SK-N-SH treated with all-trans-retinoic acid at 6 μM for 48 hours (cell line): ENCODE data around the gene MAP2K6.
A peak's percentile ranks its signal among the peaks of the same experiment; 100 is the strongest.

ENCODE experiments used
- ATAC-seq: fragments of 200-7000 bp; cut with Tn5 transposase; 3 replicates; pipeline ENCODE4 v1.9.1; 2020; ENCODE audit warnings: mild to moderate bottlenecking, moderate library complexity
- ARNTL ChIP-seq: fragments of 450-650 bp; formaldehyde crosslinking; IDR thresholded peaks from 2 replicates; pipeline ENCODE4 v1.5.0; 2020; ENCODE audit warnings: low read depth, mild to moderate bottlenecking, moderate library complexity, borderline replicate concordance
- BACH2 ChIP-seq: fragments of 250-450 bp; sonication (Bioruptor Pico); IDR thresholded peaks from 2 replicates; pipeline ENCODE4 v1.9.0; 2021; ENCODE audit warnings: mild to moderate bottlenecking, borderline replicate concordance
- CSDC2 ChIP-seq: fragments of 250-450 bp; sonication (Bioruptor Pico); IDR thresholded peaks from 2 replicates; pipeline ENCODE4 v1.5.0; 2020; ENCODE audit warnings: mild to moderate bottlenecking, moderate library complexity
- ESRRG ChIP-seq: fragments of 250-450 bp; sonication (Bioruptor Pico); IDR thresholded peaks from 2 replicates; pipeline ENCODE4 v1.6.1; 2021; ENCODE audit warnings: mild to moderate bottlenecking
- GLIS3 ChIP-seq: fragments of 250-450 bp; sonication (Bioruptor Pico); IDR thresholded peaks from 2 replicates; pipeline ENCODE4 v1.5.0; 2020; ENCODE audit warnings: mild to moderate bottlenecking, moderate library complexity
- ISL1 ChIP-seq: fragments of 250-450 bp; sonication (Bioruptor Pico); IDR thresholded peaks from 2 replicates; pipeline ENCODE4 v2.1.2; 2022; ENCODE audit warnings: mild to moderate bottlenecking, moderate library complexity
- OSR1 ChIP-seq: fragments of 250-450 bp; sonication (Bioruptor Pico); IDR thresholded peaks from 2 replicates; pipeline ENCODE4 v1.8.0; 2022; ENCODE audit warnings: moderate library complexity, mild to moderate bottlenecking, inconsistent platforms
- PPARA ChIP-seq: fragments of 250-450 bp; sonication (Bioruptor Pico); IDR thresholded peaks from 2 replicates; pipeline ENCODE4 v1.5.0; 2020; ENCODE audit warnings: mild to moderate bottlenecking, borderline replicate concordance
- RARB ChIP-seq: fragments of 250-450 bp; sonication (Bioruptor Pico); IDR thresholded peaks from 2 replicates; pipeline ENCODE4 v1.8.0; 2021; ENCODE audit warnings: mild to moderate bottlenecking, moderate library complexity
- SNAI2 ChIP-seq: fragments of 250-450 bp; sonication (Bioruptor Pico); IDR thresholded peaks from 2 replicates; pipeline ENCODE4 v1.5.0; 2020; ENCODE audit warnings: mild to moderate bottlenecking, moderate library complexity
- TCF4 ChIP-seq: fragments of 250-450 bp; sonication (Bioruptor Pico); IDR thresholded peaks from 2 replicates; pipeline ENCODE4 v1.8.0; 2021; ENCODE audit warnings: mild to moderate bottlenecking, moderate library complexity, borderline replicate concordance
- TOX ChIP-seq: fragments of 250-450 bp; sonication (Bioruptor Pico); IDR thresholded peaks from 2 replicates; pipeline ENCODE4 v1.8.0; 2021; ENCODE audit warnings: mild to moderate bottlenecking, moderate library complexity, borderline replicate concordance
- ZC3H10 ChIP-seq: fragments of 250-450 bp; sonication (Bioruptor Pico); IDR thresholded peaks from 2 replicates; pipeline ENCODE4 v1.5.1; 2021; ENCODE audit warnings: mild to moderate bottlenecking, moderate library complexity
- ZFP3 ChIP-seq: fragments of 250-450 bp; sonication (Bioruptor Pico); IDR thresholded peaks from 2 replicates; pipeline ENCODE4 v1.5.0; 2020; ENCODE audit warnings: mild to moderate bottlenecking, moderate library complexity
- ZNF565 ChIP-seq: fragments of 450-650 bp; formaldehyde crosslinking; conservative IDR thresholded peaks from 2 replicates; pipeline ENCODE4 v1.5.0; 2020; ENCODE audit warnings: low read depth, mild to moderate bottlenecking, moderate library complexity
- ZNF70 ChIP-seq: fragments of 450-650 bp; formaldehyde crosslinking; IDR thresholded peaks from 2 replicates; pipeline ENCODE4 v1.5.0; 2020; ENCODE audit warnings: mild to moderate bottlenecking, moderate library complexity
- ZNF8 ChIP-seq: fragments of 450-650 bp; formaldehyde crosslinking; IDR thresholded peaks from 2 replicates; pipeline ENCODE4 v1.5.0; 2020; ENCODE audit warnings: mild to moderate bottlenecking, moderate library complexity
- TF ChIP-seq, protein P1 (sequence below): fragments of 250-450 bp; sonication (Bioruptor Pico); IDR thresholded peaks from 2 replicates; pipeline ENCODE4 v1.5.0; 2020; ENCODE audit warnings: mild to moderate bottlenecking, moderate library complexity
- TF ChIP-seq, protein P2 (sequence below): fragments of 250-450 bp; sonication (Bioruptor Pico); IDR thresholded peaks from 2 replicates; pipeline ENCODE4 v1.8.0; 2021; ENCODE audit warnings: low read depth, mild to moderate bottlenecking, moderate library complexity, borderline replicate concordance
- TF ChIP-seq, protein P3 (sequence below): fragments of 250-450 bp; sonication (Bioruptor Pico); IDR thresholded peaks from 2 replicates; pipeline ENCODE4 v1.5.1; 2020; ENCODE audit warnings: low read depth, mild to moderate bottlenecking, moderate library complexity

The MAP2K6 gene

DNA sequence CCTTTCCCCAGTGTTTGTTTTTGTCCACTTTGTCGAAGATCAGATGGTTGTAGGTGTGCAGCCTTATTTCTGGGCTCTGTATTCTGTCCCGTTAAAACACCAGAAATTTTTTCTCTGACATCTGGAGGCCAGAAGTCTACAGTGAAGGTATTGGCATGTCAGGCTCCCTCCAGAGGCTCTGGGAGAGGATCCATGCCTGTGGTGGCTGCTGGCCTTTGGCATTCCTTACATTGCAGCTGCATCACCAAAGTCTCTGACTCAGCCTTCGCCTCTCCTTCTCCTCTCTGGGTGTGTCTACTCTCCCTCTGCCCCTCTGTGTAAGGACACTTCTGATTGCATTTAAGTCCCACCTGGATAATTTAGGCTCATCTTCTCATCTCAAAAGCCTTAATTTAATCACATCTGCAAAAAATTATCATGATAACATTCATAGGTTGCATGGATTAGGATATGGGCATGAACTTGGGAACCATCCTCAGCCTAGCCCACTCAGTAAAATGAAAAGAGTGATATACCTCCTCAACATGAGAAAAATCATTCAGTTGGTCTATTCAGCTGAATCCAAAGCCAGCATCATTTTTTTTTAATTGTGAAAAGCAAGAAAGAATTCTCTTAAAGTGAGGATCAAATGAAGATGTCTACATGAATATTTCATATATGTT is 78.0 kb downstream of the MAP2K6 start:
- peak; percentile 100 for ATAC-seq
- TF ChIP-seq, protein P1, sequence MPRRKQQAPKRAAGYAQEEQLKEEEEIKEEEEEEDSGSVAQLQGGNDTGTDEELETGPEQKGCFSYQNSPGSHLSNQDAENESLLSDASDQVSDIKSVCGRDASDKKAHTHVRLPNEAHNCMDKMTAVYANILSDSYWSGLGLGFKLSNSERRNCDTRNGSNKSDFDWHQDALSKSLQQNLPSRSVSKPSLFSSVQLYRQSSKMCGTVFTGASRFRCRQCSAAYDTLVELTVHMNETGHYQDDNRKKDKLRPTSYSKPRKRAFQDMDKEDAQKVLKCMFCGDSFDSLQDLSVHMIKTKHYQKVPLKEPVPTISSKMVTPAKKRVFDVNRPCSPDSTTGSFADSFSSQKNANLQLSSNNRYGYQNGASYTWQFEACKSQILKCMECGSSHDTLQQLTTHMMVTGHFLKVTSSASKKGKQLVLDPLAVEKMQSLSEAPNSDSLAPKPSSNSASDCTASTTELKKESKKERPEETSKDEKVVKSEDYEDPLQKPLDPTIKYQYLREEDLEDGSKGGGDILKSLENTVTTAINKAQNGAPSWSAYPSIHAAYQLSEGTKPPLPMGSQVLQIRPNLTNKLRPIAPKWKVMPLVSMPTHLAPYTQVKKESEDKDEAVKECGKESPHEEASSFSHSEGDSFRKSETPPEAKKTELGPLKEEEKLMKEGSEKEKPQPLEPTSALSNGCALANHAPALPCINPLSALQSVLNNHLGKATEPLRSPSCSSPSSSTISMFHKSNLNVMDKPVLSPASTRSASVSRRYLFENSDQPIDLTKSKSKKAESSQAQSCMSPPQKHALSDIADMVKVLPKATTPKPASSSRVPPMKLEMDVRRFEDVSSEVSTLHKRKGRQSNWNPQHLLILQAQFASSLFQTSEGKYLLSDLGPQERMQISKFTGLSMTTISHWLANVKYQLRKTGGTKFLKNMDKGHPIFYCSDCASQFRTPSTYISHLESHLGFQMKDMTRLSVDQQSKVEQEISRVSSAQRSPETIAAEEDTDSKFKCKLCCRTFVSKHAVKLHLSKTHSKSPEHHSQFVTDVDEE (CRISPR knock-in tag), result peak; percentile 16; the same call in 1 of the 2 replicates
- TF ChIP-seq ZNF70, result no peak
- TF ChIP-seq TCF4, result peak; percentile 83; the same call in 1 of the 2 replicates
- TF ChIP-seq, all 23 proteins: peak for 2

DNA sequence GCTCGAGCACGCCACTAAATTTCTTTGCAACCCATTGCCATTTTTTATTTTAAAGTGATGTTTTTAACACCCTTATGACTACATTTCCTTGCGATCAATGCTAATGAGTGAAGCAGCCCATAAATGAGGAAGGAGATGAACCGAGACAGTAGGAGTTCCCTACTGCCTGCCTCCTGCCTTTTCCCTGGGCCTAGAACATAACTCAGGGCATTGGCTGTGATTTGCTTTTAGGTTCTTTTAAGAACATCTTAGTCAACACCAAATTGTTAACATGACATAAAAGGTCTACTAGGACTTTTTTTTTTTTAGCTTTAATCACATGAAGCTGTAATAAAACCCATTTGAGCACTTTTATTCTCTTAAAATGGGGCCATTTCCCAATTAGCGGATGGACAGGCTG is 81.3 kb downstream of the MAP2K6 start:
- ATAC-seq, result no peak
- TF ChIP-seq OSR1 (CRISPR knock-in tag) (no peak), RARB (CRISPR knock-in tag) (no peak), TCF4 (no peak), ISL1 (no peak), ARNTL (CRISPR knock-in tag) (no peak), ESRRG (no peak), ZNF8 (no peak), CSDC2 (CRISPR knock-in tag) (no peak), ZC3H10 (CRISPR knock-in tag) (no peak), PPARA (no peak), GLIS3 (CRISPR knock-in tag) (no peak)
- TF ChIP-seq, protein P2, sequence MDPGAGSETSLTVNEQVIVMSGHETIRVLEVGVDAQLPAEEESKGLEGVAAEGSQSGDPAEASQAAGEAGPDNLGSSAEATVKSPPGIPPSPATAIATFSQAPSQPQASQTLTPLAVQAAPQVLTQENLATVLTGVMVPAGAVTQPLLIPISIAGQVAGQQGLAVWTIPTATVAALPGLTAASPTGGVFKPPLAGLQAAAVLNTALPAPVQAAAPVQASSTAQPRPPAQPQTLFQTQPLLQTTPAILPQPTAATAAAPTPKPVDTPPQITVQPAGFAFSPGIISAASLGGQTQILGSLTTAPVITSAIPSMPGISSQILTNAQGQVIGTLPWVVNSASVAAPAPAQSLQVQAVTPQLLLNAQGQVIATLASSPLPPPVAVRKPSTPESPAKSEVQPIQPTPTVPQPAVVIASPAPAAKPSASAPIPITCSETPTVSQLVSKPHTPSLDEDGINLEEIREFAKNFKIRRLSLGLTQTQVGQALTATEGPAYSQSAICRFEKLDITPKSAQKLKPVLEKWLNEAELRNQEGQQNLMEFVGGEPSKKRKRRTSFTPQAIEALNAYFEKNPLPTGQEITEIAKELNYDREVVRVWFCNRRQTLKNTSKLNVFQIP, result no peak
- TF ChIP-seq, all 23 proteins: peak for 0

DNA sequence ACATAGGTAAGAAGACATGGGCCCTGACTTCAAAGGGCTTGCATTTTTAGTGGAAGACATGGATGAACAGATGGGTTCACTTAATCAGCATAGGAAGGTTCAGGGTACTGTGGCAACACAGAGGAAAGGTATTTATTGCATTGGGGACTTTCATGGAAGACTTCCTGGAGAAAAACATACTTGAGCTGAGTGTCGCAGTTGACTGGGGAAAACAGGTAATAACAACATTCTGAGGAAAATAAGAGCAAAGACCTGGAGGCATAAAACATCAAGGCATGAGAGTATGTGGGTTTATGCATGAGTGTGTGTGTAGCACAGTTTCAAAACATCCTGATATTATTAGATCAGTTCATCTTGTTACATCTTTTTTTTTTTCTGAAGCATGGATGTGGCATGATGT is 82.7 kb downstream of the MAP2K6 start:
- ATAC-seq, result no peak
- TF ChIP-seq ZC3H10 (CRISPR knock-in tag) (no peak), SNAI2 (no peak), PPARA (no peak), ZNF8 (no peak), ZFP3 (CRISPR knock-in tag) (no peak), BACH2 (no peak), TCF4 (no peak), ZNF565 (no peak), TOX (CRISPR knock-in tag) (no peak), ARNTL (CRISPR knock-in tag) (no peak), RARB (CRISPR knock-in tag) (no peak), GLIS3 (CRISPR knock-in tag) (no peak), ISL1 (no peak), ESRRG (no peak)
- TF ChIP-seq, protein P3, sequence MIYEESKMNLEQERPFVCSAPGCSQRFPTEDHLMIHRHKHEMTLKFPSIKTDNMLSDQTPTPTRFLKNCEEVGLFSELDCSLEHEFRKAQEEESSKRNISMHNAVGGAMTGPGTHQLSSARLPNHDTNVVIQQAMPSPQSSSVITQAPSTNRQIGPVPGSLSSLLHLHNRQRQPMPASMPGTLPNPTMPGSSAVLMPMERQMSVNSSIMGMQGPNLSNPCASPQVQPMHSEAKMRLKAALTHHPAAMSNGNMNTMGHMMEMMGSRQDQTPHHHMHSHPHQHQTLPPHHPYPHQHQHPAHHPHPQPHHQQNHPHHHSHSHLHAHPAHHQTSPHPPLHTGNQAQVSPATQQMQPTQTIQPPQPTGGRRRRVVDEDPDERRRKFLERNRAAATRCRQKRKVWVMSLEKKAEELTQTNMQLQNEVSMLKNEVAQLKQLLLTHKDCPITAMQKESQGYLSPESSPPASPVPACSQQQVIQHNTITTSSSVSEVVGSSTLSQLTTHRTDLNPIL (CRISPR knock-in tag), result no peak
- TF ChIP-seq, protein P1 (CRISPR knock-in tag), result no peak
- TF ChIP-seq, protein P2, result no peak
